HFFc6 (cell line): ENCODE data around the gene TRAPPC8. TPM values are rescaled to one million over a fixed set of nuclear protein-coding genes. Genes with fewer than 3 reads are reported as not detected.
"Not testable (repeated sequence)": the region's sequence is repeated elsewhere in the genome, so short reads cannot be mapped to it uniquely, and the experiment has no call there.

ENCODE experiments used
- DNase-seq: peaks from one replicate; pipeline ENCODE4 v3.0.0-alpha.2; 2018
- H3K27ac Mint-ChIP-seq: 2 replicates; pipeline ENCODE4 v1.8.0; 2020; ENCODE audit warnings: mild to moderate bottlenecking, mixed read lengths
- H3K27me3 Mint-ChIP-seq: 2 replicates; pipeline ENCODE4 v1.8.0; 2021; ENCODE audit warnings: mild to moderate bottlenecking, moderate library complexity, mixed read lengths; ENCODE audit not compliant: insufficient read depth
- H3K36me3 Mint-ChIP-seq: 2 replicates; pipeline ENCODE4 v1.8.0; 2021; ENCODE audit warnings: low read depth, mixed read lengths
- H3K4me1 Mint-ChIP-seq: 2 replicates; pipeline ENCODE4 v1.8.0; 2020; ENCODE audit warnings: low read depth, mixed read lengths
- H3K4me3 Mint-ChIP-seq: 2 replicates; pipeline ENCODE4 v1.8.0; 2020; ENCODE audit warnings: mild to moderate bottlenecking, moderate library complexity, mixed read lengths
- H3K9me3 Mint-ChIP-seq: 2 replicates; pipeline ENCODE4 v1.8.0; 2020; ENCODE audit warnings: mild to moderate bottlenecking, mixed read lengths
- total RNA-seq, 6 experiments: library from RNA; stranded (reverse); fragmentation: NEBNext Ultra II Directional; extraction: Animal tissue kit (Norgen Biotek cat#: 25700); gene quantifications; 2 replicates in 1 of 6; 3 replicates in 5 of 6; pipeline ENCODE4 v1.2.3, GENCODE V29; 2021
- TF ChIP-seq, protein P1 (sequence below): fragments of 200-600 bp; sonication (generic); IDR thresholded peaks from 2 replicates; pipeline ENCODE4 v1.5.0; 2021; ENCODE audit warnings: antibody characterized with exemption, mild to moderate bottlenecking

TRAPPC8 gene
- total RNA-seq, 6 experiments from 2014 or later = 26.0 to 31.4 (median 29.1) TPM

GRCh38 chr18:31970617-31971016, 27.7 kb upstream of the TRAPPC8 start:
- Mint-ChIP-seq H3K4me1 (no peaks in the 10 kb centered on the region), H3K36me3 (no peaks in the 10 kb centered on the region; the same call in 1 of the 2 replicates), H3K27ac (no peak overlapping the region), H3K9me3 (peaks cover 25% of the 10 kb centered on the region), H3K27me3 (peaks cover 12% of the 10 kb centered on the region), H3K4me3 (no peak overlapping the region)
- no peak for DNase-seq
- TF ChIP-seq, protein P1, sequence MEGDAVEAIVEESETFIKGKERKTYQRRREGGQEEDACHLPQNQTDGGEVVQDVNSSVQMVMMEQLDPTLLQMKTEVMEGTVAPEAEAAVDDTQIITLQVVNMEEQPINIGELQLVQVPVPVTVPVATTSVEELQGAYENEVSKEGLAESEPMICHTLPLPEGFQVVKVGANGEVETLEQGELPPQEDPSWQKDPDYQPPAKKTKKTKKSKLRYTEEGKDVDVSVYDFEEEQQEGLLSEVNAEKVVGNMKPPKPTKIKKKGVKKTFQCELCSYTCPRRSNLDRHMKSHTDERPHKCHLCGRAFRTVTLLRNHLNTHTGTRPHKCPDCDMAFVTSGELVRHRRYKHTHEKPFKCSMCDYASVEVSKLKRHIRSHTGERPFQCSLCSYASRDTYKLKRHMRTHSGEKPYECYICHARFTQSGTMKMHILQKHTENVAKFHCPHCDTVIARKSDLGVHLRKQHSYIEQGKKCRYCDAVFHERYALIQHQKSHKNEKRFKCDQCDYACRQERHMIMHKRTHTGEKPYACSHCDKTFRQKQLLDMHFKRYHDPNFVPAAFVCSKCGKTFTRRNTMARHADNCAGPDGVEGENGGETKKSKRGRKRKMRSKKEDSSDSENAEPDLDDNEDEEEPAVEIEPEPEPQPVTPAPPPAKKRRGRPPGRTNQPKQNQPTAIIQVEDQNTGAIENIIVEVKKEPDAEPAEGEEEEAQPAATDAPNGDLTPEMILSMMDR = no peak

DNA sequence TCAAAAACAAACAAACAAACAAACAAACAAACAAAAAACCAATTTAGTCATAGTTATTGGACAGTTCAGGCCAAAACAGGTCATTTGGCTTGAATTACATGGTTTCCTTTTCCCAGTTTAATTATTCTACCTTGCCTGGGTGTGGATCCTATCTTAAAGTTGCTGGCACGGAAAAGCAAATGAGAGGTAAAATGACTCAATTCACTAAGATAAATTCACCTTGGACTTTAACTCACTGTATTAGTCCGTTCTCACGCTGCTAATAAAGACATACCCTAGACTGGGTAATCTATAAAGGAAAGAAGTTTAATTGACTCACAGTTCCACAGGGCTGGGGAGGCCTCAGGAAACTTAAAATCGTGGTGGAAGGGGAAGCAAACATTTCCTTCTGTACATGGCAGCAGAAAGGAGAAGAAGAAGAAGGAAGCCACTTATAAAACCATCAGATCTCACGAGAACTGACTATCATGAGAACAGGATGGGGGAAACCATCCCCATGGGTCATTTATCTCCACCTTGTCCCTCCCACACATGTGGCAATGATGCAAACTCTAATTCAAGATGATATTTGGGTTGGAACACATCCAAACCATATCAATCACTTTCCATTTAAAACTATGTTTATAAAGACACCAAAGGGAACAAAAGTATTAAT, 22.5 kb upstream of the TRAPPC8 start:
- H3K27me3 Mint-ChIP-seq = peaks cover 2% of the 10 kb centered on the region

DNA sequence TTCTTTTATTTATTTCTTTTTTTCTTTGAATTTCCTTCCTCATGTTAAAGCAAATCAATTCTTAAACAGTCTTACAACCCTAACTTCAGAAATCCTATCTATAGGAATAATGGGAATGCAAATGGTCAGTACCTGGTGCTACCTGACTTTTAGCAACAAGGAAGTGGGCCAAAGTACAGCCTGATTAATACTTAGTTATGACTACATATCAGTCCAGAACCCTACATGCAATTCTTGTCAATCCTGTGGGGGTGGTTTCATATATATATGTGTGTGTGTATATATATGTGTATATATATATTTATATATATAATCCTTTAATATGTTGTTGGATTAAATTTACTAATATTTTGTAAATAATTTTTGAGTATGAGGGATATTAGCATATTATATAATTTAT, 14.8 kb upstream of the TRAPPC8 start:
- H3K4me1 Mint-ChIP-seq = no peaks in the 10 kb centered on the region
- DNase-seq = no peak
- TF ChIP-seq, protein P1 = no peak
- no peak overlapping the region for H3K27ac Mint-ChIP-seq
- H3K27me3 Mint-ChIP-seq = peaks cover under 1% of the 10 kb centered on the region; the same call in 1 of the 2 replicates
- no peak overlapping the region for H3K4me3 Mint-ChIP-seq
- no peaks in the 10 kb centered on the region; the same call in 1 of the 2 replicates for H3K9me3 Mint-ChIP-seq
- no peaks in the 10 kb centered on the region for H3K36me3 Mint-ChIP-seq

More for the DNA sequence above, 22.5 kb upstream of the TRAPPC8 start:
- Mint-ChIP-seq H3K4me1 (no peaks in the 10 kb centered on the region), H3K36me3 (no peaks in the 10 kb centered on the region), H3K27ac (no peak overlapping the region), H3K4me3 (no peak overlapping the region), H3K9me3 (no peaks in the 10 kb centered on the region; the same call in 1 of the 2 replicates)
- DNase-seq = no peak
- TF ChIP-seq, protein P1 = no peak

- Mint-ChIP-seq H3K9me3 (no peaks in the 10 kb centered on the region), H3K4me3 (no peak overlapping the region), H3K4me1 (no peaks in the 10 kb centered on the region), H3K27me3 (peaks cover 2% of the 10 kb centered on the region), H3K27ac (no peak overlapping the region), H3K36me3 (no peaks in the 10 kb centered on the region)
- DNase-seq = no peak
- TF ChIP-seq, protein P1 = no peak
Observed at GRCh38 chr18:31954349-31954748, 11.4 kb upstream of the TRAPPC8 start.

- H3K9me3 Mint-ChIP-seq, H3K4me3 Mint-ChIP-seq, H3K36me3 Mint-ChIP-seq, H3K27ac Mint-ChIP-seq, H3K4me1 Mint-ChIP-seq, DNase-seq, H3K27me3 Mint-ChIP-seq: not testable (repeated sequence)
Observed at GRCh38 chr18:31953699-31954098, 10.8 kb upstream of the TRAPPC8 start.

- no peaks in the 10 kb centered on the region for H3K36me3 Mint-ChIP-seq
- H3K4me1 Mint-ChIP-seq = no peaks in the 10 kb centered on the region
- H3K4me3 Mint-ChIP-seq = no peak overlapping the region
- TF ChIP-seq, protein P1 = no peak
- H3K9me3 Mint-ChIP-seq = no peaks in the 10 kb centered on the region
- peaks cover 4% of the 10 kb centered on the region for H3K27me3 Mint-ChIP-seq
- no peak for DNase-seq
- H3K27ac Mint-ChIP-seq = no peak overlapping the region
Observed at GRCh38 chr18:31952223-31952622, 9.3 kb upstream of the TRAPPC8 start.
